HepG2 (cell line): Measurements from ENCODE around the gene RIPOR3. TPM values are rescaled to one million over a fixed set of nuclear protein-coding genes. Genes with fewer than 3 reads are reported as not detected.

Experiments used
- AKAP8 ChIP-seq: sonication (generic); formaldehyde crosslinking; IDR thresholded peaks from 2 replicates; pipeline ENCODE4 v1.5.1; 2020; ENCODE audit warnings: mild to moderate bottlenecking, missing genetic modification reagents
- ARHGAP35 ChIP-seq: sonication (generic); formaldehyde crosslinking; IDR thresholded peaks from 2 replicates; pipeline ENCODE4 v1.9.0; 2022; ENCODE audit warnings: mild to moderate bottlenecking, inconsistent platforms, moderate library complexity, missing genetic modification reagents, borderline replicate concordance
- DNMT3B ChIP-seq: conservative IDR thresholded peaks from 2 replicates; pipeline ENCODE4 v1.6.1; 2016; ENCODE audit warnings: missing biosample characterization, control low read depth
- EED ChIP-seq: sonication (generic); formaldehyde crosslinking; IDR thresholded peaks from 2 replicates; pipeline ENCODE4 v1.5.0; 2020; ENCODE audit warnings: mild to moderate bottlenecking, missing genetic modification reagents
- FOXA3 ChIP-seq: IDR thresholded peaks from 2 replicates; pipeline ENCODE4 v1.6.1; 2016; ENCODE audit warnings: missing genetic modification reagents, missing compliant biosample characterization
- GZF1 ChIP-seq: sonication (generic); formaldehyde crosslinking; IDR thresholded peaks from 2 replicates; pipeline ENCODE4 v1.5.1; 2020; ENCODE audit warnings: mild to moderate bottlenecking, missing genetic modification reagents
- KDM2A ChIP-seq: sonication (generic); formaldehyde crosslinking; IDR thresholded peaks from 2 replicates; pipeline ENCODE4 v1.4.0; 2020; ENCODE audit warnings: low read depth, missing genetic modification reagents, borderline replicate concordance
- KDM5A ChIP-seq: fragments of 200-600 bp; sonication (generic); IDR thresholded peaks from 2 replicates; pipeline ENCODE4 v1.7.0; 2018; ENCODE audit warnings: antibody characterized with exemption, mild to moderate bottlenecking, low read length, borderline replicate concordance
- KLF16 ChIP-seq, 2 experiments: sonication (generic) in 1 of 2; formaldehyde crosslinking in 1 of 2; IDR thresholded peaks; 2 replicates each; pipeline versions ENCODE4 v1.6.1 to v1.8.0; 2016 to 2023; ENCODE audit warnings: missing genetic modification reagents in 2 of 2, missing compliant biosample characterization in 1 of 2
- KMT2A ChIP-seq: sonication (generic); formaldehyde crosslinking; IDR thresholded peaks from 2 replicates; pipeline ENCODE4 v1.4.0; 2020; ENCODE audit warnings: missing genetic modification reagents
- MXD4 ChIP-seq: IDR thresholded peaks from 2 replicates; pipeline ENCODE4 v1.6.1; 2016; ENCODE audit warnings: mild to moderate bottlenecking, missing biosample characterization, missing genetic modification reagents
- PAX8 ChIP-seq: sonication (generic); formaldehyde crosslinking; IDR thresholded peaks from 2 replicates; pipeline ENCODE4 v1.8.0; 2022; ENCODE audit warnings: mild to moderate bottlenecking, missing genetic modification reagents, borderline replicate concordance
- PCBP1 ChIP-seq: fragments of 200-400 bp; formaldehyde crosslinking; IDR thresholded peaks from 2 replicates; pipeline ENCODE4 v1.6.1; 2017; ENCODE audit warnings: mild to moderate bottlenecking, low read depth, low read length, borderline replicate concordance
- TCF7L2 ChIP-seq: IDR thresholded peaks from 2 replicates; pipeline ENCODE4 v1.6.1; 2011; ENCODE audit warnings: mild to moderate bottlenecking, low read depth, low read length, moderate library complexity
- THYN1 ChIP-seq: sonication (generic); formaldehyde crosslinking; IDR thresholded peaks from 2 replicates; pipeline ENCODE4 v1.8.1; 2023; ENCODE audit warnings: low read depth, mild to moderate bottlenecking, moderate library complexity, missing genetic modification reagents, borderline replicate concordance
- XBP1 ChIP-seq: sonication (generic); formaldehyde crosslinking; IDR thresholded peaks from 2 replicates; pipeline ENCODE4 v1.5.0; 2020; ENCODE audit warnings: missing genetic modification reagents
- ZGPAT ChIP-seq: IDR thresholded peaks from 2 replicates; pipeline ENCODE4 v1.6.1; 2016; ENCODE audit warnings: mild to moderate bottlenecking
- ZNF225 ChIP-seq: sonication (generic); formaldehyde crosslinking; IDR thresholded peaks from 2 replicates; pipeline ENCODE4 v1.4.0; 2020; ENCODE audit warnings: mild to moderate bottlenecking, missing genetic modification reagents
- ZNF232 ChIP-seq: sonication (generic); formaldehyde crosslinking; IDR thresholded peaks from 2 replicates; pipeline ENCODE4 v1.4.0; 2020; ENCODE audit warnings: missing genetic modification reagents, borderline replicate concordance
- ZNF234 ChIP-seq: sonication (generic); formaldehyde crosslinking; conservative IDR thresholded peaks from 2 replicates; pipeline ENCODE4 v1.5.1; 2020; ENCODE audit warnings: mild to moderate bottlenecking, missing genetic modification reagents
- ZNF251 ChIP-seq: sonication (generic); formaldehyde crosslinking; IDR thresholded peaks from 2 replicates; pipeline ENCODE4 v1.9.0; 2021; ENCODE audit warnings: mild to moderate bottlenecking, missing genetic modification reagents
- ZNF280D ChIP-seq: sonication (generic); formaldehyde crosslinking; IDR thresholded peaks from 2 replicates; pipeline ENCODE4 v1.5.1; 2020; ENCODE audit warnings: mild to moderate bottlenecking, missing genetic modification reagents
- ZNF292 ChIP-seq: sonication (generic); formaldehyde crosslinking; IDR thresholded peaks from 2 replicates; pipeline ENCODE4 v1.8.1; 2022; ENCODE audit warnings: mild to moderate bottlenecking, low read depth, missing genetic modification reagents, borderline replicate concordance
- ZNF343 ChIP-seq: sonication (generic); formaldehyde crosslinking; IDR thresholded peaks from 2 replicates; pipeline ENCODE4 v1.4.0; 2020; ENCODE audit warnings: mild to moderate bottlenecking, missing genetic modification reagents
- ZNF484 ChIP-seq: sonication (generic); formaldehyde crosslinking; IDR thresholded peaks from 2 replicates; pipeline ENCODE4 v1.5.1; 2020; ENCODE audit warnings: mild to moderate bottlenecking, low read depth, missing genetic modification reagents, borderline replicate concordance
- ZNF563 ChIP-seq: sonication (generic); formaldehyde crosslinking; IDR thresholded peaks from 2 replicates; pipeline ENCODE4 v1.8.0; 2022; ENCODE audit warnings: mild to moderate bottlenecking, moderate library complexity, missing genetic modification reagents
- polyA plus RNA-seq, 8 experiments: library from polyadenylated mRNA; depleted of rRNA in 3 of 8; stranded (reverse) in 7 of 8; unstranded in 1 of 8; fragments of >200 nt; fragmentation: Illumina TruSeq in 4 of 8; extraction: Trizol in 4 of 8; gene quantifications; 2 replicates each; pipeline versions ENCODE4 v1.2.1 to v1.2.3, GENCODE V29; 2011 to 2016; ENCODE audit warnings: low read depth in 4 of 8, missing spikeins in 1 of 8, mixed read lengths in 1 of 8; ENCODE audit not compliant: insufficient read depth in 1 of 8
- total RNA-seq, 5 experiments: library from RNA; depleted of rRNA; stranded (reverse); fragments of >200 nt; fragmentation: Illumina TruSeq; extraction: Trizol; gene quantifications; 2 replicates each; pipeline ENCODE4 v1.2.3, GENCODE V29; 2016; ENCODE audit warnings: low read depth in 1 of 5

Gene RIPOR3
- total and polyA plus RNA-seq, 2 of the 13 experiments (the other 11 are each of a cell fraction or from before 2014, with no cell fraction given), result 0.18 TPM; not detected in 1

- TF ChIP-seq ZNF280D (no peak), KDM2A (CRISPR knock-in tag) (no peak), ZGPAT (no peak), ZNF563 (CRISPR knock-in tag) (no peak), DNMT3B (0 out of 2 replicates have a peak, but pooled peaks have one; percentile 14), PAX8 (CRISPR knock-in tag) (0 out of 2 replicates have a peak, but pooled peaks have one; percentile 25), TCF7L2 (no peak), THYN1 (CRISPR knock-in tag) (no peak), EED (CRISPR knock-in tag) (0 out of 2 replicates have a peak, but pooled peaks have one; percentile 34), ZNF225 (CRISPR knock-in tag) (no peak; the same call in 1 of the 2 replicates), ZNF484 (no peak), ZNF292 (CRISPR knock-in tag) (peak; percentile 72; the same call in 1 of the 2 replicates), ARHGAP35 (CRISPR knock-in tag) (no peak), KMT2A (CRISPR knock-in tag) (0 out of 2 replicates have a peak, but pooled peaks have one; percentile 7), AKAP8 (no peak), KDM5A (no peak), FOXA3 (CRISPR knock-in tag) (no peak), ZNF234 (CRISPR knock-in tag) (no peak), ZNF251 (no peak), PCBP1 (no peak), XBP1 (CRISPR knock-in tag) (no peak), ZNF343 (CRISPR knock-in tag) (0 out of 2 replicates have a peak, but pooled peaks have one; percentile 48), ZNF232 (CRISPR knock-in tag) (no peak), MXD4 (CRISPR knock-in tag) (no peak), GZF1 (CRISPR knock-in tag) (0 out of 2 replicates have a peak, but pooled peaks have one; percentile 14), KLF16 (CRISPR knock-in tag; IDR thresholded peaks at IDR 0.05) (no peak)
These were observed 11.6 kb downstream of the RIPOR3 start (continued) for GRCh38 chr20:50679753-50680104.
